NCI-H524 treated with DMSO at 0.1 percent for 48 hours (cell line): ENCODE data around the gene KCNJ3.

ENCODE experiments used
- DNase-seq: peaks from one replicate; lab custom pipeline; 2025; lab: John Stamatoyannopoulos, UW

The KCNJ3 gene

DNA sequence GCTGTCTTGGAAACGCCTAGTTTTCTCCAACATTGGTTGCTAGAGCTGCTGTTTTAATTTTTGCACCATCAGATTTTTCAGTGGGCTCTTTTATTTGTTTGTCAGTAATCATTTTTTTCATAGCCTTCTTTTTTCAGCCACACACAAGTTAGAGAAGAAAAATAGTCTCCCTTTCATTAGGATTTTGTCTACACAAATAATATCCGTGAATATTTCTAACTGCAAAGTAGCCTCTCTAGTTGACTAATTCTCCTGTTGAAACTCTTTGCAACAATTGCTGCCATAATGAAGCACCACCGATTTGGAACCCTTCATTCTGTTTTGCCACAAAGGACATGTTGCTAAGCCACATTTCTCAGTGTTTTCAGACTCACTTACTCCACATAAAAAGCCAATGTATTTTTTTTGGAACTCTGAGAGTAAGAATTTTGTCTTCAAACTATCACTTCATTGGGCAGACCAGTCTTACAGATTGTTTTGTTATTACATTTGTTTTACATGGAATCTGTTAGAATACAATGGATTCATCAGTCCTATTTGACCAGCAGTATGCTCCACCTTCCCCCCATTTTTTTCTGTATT lies 9.6 kb downstream of the KCNJ3 start:
- DNase-seq, result no peak

DNA sequence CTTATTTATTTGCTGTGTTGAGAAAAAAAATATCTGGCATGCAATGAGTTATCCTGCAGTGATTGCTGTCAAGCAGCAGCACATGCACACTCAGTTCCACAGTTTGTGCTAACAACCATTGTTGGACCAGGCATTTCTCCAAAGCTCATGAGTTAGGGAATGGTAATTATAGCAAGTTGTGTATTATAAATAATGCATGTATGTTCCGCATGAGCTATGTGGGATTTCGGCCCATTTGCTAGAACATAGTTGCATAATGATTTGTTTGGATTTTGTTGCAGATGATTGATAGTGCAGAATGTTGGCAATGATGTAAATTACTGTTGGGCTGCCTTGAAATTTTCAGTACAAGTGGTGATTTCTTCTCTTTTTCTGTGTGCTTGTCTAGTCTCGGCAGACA lies 10.7 kb downstream of the KCNJ3 start:
- peak; percentile 40 for DNase-seq

DNA sequence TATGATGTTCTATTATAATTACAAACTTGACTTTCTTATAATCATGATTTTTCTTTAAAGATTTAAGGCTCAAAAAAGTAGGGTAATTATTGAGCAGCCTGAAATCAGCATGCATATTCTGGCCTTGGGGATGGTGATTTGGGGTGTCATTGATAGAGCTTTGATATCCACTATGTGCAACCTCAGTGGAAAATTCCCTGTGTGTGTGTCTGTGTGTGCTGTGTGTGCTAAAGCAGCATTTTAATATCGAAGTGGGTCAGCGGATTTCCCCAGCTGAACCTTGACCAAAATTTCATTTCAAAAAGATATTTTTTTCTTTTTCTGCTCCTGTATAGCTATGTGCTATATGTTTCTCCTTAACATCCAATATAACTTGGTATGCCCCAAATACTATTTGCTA lies 11.6 kb downstream of the KCNJ3 start:
- DNase-seq, result no peak

DNA sequence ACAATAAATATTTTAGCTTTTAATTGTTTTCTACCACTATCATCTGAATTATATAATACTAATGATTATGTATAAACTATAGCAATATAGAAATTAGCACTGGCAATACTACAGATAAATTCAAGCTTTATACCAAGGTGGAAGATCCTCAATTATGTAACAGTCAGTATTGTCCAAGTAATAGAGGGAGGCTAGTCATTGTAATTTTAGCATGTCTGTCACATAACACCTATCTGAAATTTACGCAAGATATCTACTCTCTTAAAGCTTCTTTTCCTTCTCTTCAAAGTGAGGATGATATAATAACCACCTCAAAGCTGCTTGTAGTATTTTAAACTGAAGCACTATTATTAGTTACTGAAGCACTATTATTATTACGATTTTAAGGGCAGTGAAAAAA lies 12.2 kb downstream of the KCNJ3 start:
- no peak for DNase-seq

DNA sequence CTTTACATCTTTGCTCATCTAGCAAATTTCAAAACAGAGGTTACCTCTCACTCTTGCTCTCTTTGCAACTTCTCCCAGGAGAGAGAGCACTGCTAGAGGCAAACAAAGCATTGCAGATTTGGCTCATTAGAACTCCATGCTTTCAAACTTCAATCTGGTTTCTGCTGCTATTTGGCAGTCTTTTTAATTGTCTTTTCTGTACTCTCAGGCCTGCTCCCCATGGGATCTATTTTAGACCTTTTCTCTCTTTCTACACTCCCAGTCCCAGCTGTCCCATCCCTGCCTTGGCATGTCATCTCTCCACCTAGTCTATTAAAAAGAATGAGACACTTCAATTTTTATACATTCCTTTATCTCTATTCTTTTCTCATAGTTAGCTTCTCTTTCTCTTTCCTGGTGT lies 15.2 kb downstream of the KCNJ3 start:
- DNase-seq, result no peak

DNA sequence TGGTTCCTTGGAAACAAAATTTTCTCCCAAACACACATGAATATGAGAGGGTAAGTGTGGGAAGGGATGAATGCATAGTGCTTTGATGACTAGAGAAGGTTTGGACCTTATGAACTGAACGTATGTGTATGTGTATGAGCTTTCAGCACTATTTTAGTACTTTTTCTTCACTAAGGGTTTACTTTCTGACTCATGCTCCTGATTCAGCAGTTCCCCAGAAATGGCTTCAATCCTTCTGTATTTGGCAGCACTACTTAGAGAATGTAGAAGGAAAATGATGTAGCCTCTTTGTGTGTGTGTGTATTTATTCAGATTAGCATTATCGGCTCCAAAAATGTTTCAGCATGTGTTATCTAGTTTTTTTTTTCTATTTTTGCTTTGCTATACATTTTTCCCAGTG lies 22.2 kb downstream of the KCNJ3 start:
- DNase-seq, result no peak

DNA sequence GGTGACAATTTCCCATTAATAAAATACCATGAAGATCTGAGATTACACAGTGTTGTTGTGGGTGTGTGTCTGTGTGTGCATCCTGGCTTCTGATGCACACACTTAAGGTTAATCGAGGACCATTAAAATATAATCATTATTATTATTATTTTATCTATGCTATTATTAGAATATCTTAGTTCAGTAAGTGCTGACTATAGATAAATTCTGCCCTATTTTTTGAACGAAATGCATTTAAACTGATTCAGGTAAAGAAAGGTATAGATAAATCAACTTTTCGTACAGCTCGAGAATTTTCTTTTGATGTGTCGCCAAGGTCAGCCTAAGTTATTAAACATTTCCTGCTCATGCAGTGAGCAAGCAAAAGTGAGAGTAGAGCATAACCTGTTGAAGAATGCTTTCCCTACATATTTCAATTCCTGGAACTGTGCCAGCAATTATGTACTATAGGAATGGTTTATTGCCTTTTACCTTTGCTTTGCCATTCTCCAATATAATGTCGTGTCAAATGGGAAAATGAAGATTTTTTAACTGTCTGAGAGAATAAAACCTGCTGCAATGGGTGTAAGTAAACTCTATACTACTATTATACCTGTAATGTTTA lies 25.8 kb downstream of the KCNJ3 start:
- DNase-seq, result no peak

DNA sequence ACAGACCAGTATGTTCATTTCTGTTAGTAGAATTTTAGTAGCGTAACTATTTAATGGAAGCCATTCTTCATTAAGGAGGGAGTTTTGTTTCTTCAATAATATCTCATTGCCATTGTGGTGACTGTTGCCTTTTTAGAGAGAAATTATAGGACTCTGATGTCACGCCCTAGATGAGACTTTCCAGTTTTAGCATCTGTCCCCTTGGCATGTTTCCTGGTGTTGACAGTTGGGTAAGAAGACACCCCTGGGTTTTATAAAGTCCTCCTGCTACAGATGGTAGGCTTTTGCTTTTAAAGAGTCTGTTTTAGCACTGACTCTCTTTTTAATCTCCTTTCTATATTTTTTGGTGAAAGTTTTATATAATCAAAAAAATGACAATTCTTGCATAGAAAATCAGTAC lies 41.9 kb downstream of the KCNJ3 start:
- DNase-seq, result peak; percentile 93

DNA sequence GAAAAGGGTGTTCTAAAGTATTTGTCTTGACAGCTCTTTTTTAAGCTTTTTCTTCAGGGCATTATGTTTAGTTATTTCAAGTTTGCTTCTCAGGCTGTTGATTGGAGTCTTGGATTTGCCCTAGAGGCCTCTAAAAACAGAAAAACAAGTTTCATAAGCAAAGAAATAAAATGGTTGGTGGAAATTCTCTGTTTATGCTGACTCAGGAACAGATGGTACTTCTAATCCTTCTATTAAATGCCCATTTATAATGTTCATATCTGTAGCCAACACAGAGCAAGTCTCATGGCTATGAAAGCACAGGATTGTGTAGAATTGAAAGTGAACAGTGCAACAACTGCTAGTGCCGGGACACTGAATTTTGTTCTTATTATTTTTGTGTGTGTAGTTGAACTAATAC lies 60.4 kb downstream of the KCNJ3 start:
- DNase-seq, result peak; percentile 47

DNA sequence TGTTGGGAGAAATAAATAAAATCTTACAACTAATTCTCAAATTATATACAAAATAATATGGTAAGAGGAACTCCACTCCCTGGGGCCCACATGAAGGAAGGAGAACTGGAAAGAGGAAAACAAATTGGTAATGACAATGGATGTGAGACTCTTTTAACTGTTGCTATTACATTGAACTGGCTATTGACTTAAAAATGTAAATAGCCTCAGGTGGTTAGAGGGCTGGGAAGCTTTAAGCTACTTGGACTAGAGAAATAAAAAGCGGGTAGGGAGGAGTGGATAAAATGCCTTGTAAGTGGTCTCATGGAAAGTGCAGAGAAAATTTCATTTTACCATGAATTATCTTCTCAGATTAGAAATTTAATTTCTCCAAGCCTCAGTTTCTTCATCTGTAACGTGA lies 64.1 kb downstream of the KCNJ3 start:
- no peak for DNase-seq

DNA sequence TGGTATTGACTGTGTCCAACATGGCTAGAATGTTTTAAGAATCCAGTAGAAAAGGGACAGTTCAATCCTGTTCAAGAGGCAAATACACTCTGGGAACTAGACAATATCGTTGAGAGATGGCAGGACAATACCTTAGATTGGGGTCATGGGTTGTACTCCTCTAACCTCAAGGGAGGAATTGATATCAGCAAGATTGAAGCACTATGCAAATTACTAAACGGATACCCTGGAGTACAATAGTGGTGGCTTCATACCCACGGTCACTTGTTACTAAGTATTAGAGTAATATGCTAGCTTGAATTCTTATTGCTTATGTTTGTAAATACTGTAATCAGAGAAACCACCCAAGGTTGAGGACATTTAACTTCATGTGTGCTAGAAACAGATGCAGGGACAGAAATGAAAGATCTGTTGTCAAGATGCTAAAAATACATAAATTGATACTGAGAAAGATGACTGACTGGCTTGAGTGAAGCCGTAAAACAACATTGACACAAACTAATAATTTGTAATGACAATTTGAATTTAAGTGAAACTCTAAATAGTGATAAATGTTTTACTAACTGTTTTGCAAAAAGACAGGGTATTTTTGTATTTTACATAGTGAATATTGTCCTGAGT lies 73.3 kb downstream of the KCNJ3 start:
- no peak for DNase-seq

DNA sequence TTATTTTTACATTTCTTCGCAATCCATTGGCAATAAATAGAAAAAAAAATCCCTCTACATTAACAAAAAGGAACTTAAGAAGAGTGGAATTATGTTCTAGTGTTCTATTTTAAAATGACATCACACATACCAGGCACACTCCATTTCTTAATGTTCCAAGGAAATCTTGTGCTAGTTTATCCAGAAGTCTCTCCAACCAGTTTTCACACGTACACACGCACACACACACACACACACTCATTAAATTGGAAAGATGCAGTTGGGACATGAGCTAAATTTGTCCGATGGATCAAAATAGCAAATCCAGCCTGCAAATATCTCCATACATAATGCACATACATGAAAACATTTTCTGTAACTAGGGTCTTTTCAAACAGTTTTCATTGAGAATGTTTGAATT lies 78.3 kb downstream of the KCNJ3 start:
- no peak for DNase-seq

DNA sequence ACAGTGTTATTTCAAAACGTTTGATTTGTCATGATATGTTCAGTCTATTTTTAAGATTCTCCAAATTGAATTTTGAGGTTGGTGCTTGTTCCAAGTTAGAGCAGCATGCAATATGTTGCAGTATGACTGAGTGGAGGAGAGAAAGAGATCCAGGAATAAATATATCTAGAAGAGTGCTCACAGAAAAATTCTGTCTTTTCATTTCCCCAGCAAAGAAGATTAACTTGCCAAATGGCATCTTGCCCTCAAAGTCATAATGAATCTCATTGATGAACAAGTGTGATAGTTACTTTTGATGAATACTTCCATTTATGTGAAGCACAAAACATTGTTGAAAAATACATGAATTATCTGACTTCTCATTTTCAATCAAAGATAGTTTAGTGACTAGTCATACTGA lies 95.9 kb downstream of the KCNJ3 start:
- no peak for DNase-seq

DNA sequence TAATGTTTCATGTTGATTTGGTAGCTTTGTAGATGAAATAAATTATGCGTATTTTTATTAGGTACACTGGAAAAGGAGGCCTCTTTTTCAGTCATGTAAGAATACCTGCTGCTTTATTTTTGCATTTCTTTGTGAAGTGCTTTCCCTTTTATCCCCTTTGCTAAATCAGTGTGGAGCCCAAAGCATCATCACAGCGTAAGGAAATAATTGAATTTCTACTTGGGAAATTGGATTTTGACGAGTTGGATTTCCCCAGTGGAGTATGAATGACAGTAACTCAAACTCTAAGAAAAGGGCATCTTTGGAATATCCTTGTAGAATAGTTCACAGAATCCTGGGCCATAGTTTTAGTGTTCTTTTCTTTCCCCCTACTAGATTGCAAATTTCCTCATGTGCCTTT lies 97.2 kb downstream of the KCNJ3 start:
- no peak for DNase-seq

DNA sequence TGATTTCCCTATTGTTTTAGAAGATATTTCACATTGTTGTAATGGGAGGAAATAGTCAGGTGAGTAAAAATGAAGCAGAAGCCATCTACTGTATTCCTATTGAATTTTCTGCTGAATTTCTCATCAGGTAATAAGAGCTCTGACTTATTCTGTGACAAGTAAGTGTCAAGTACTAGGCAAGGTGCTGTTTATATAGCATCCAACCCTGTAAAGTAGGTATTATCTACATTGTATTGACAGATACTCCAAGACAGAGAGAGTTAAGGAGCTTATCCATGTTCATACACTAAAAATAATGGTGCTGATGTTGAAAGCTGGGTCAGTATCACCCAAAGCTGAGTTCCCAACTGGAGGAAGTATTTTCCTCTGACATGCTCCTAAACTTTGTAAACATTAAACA lies 106.0 kb downstream of the KCNJ3 start:
- no peak for DNase-seq

DNA sequence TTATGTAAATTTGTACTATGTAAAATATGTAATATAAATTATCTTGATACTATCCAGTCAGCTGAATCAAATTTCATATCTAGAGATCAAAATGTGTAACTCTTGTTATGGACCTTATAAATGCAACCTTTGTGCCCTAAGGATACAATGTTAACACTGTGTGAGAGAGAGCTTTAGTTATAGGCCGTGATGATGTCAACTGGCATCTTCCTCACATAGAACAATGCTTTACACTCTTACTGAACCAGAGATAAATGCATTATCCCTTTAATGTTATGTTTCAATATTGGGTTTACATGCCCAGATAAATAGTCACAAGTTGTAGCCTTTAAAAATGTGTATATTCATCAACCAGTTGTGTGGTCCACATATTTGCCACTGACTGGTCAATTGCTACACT lies 115.1 kb downstream of the KCNJ3 start:
- DNase-seq, result no peak

DNA sequence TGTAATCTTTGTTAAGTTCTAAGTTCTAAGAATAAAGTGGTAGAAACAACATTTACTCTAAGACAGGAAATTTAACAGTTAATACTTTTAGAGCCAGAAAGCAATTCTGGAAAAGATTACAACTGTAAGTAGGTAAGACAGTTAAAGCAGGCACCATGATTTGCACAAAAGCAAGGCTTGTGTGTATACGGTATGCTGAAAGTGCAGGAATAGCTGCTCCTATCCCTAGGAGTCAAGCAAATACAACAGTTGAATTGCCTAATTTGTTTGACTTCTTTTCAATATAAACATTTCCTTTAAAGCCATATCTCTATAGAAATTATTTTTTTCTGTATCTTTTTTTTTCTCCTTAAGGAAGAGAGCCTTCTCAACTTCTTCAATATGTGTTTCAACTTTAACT lies 116.4 kb downstream of the KCNJ3 start:
- DNase-seq, result no peak

DNA sequence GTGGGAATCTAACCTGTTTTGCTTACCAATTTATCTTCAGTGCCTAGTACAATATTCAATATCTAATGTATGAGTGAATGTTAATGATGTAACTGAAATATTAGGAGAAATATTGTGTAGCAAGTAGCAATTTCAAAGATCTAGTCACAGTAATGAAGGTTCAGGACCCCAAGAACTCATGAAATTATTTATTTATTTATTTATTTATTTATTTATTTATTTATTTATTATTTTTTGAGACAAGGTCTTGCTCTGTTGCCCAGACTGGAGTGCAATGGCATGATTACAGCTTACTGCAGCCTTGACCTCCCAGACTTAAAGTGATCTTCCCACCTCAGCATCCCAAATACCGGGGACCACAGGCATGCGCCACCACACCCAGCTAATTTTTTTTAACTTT lies 126.9 kb downstream of the KCNJ3 start:
- DNase-seq, result no peak

DNA sequence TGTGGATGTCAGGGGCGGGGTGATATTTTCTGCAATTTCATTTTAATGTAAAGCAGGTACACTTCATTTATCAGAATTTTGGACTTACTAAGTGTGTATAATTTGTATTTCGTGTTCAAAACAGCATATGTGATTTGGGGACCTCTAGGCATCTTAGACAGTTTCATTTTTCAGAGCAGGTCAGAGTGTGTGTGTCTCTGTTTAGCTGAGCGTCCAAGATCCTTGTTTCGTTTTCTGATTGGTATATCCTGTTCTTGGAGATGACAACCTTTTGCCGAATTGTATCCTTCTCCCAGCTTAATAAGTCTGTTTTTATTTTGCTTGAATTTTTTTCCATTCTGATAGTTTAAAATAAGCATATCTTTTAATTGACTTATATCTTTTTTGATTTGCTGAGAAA lies 128.3 kb downstream of the KCNJ3 start:
- no peak for DNase-seq

DNA sequence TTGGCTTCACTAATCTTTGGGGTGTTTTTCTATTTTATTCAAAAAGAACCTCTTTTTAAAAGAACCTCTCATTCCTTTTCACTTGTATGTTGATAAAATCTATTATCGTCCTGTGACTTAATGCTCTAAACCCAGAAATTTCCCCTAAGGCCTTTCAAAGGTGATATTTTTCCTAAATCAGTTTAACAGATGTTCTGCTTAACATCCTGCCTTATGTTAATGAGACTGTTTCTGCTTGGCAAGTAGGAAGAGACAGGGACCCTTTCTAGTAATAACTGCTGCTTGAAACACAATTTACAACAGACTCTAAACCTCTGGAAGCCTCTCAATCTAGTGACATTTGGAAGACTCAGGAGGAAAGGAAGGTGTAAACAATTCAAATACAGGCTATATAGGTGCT lies 128.8 kb downstream of the KCNJ3 start:
- peak; percentile 24 for DNase-seq

DNA sequence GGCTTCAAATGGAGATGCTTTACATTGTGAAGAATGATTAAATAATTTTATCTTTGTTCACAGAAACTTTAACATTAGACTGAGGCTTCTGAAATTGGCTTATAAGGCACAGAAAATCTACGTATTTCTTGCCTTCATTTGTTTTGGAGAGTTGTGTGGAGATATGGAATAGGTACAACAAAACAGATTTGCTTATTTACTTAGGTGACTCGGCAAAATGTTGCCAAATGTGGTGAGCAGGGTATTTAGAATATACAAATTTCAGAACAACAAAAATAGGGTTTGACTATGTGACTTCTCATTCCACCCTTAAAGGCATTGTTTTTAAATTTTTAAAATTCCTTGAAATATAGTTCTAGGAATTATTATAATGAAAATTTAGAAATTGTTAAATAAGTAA lies 134.2 kb downstream of the KCNJ3 start:
- no peak for DNase-seq

DNA sequence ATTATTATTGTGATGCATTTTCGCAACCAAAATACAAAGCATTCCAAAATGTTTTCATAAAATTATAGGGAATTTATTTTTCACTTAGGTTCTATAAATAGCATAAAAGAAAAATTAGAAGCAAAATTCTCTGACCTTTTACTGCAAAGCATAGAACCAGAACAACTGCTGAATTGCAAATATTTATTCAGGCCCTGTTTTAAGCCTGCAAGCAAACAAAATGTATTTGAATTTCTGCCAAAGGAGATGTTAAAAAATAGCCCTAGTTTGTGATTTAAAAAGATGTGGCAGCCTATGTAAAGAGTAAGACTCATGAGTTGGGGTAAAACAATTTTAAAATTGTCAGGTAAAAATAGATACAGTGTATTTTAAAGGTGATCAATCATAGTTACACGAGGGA lies 138.1 kb downstream of the KCNJ3 start:
- no peak for DNase-seq

DNA sequence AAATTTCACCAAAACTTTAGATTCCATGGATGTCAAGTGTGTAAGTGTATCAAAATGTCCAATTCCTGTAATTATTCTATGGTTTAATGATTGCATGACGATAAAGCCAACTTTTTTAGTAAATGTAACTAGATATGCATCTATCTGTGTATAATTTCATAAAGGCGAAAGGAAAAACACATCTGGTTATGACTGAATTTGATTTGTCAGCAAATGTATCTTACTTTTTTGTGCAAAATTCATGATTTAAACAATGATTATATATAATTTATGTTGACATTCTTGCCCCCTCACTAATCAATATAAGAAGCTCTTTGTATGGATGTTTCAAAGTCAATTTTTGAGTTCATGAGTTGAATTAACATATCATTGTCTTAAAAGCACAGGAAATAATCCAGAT lies 138.5 kb downstream of the KCNJ3 start:
- DNase-seq, result no peak

DNA sequence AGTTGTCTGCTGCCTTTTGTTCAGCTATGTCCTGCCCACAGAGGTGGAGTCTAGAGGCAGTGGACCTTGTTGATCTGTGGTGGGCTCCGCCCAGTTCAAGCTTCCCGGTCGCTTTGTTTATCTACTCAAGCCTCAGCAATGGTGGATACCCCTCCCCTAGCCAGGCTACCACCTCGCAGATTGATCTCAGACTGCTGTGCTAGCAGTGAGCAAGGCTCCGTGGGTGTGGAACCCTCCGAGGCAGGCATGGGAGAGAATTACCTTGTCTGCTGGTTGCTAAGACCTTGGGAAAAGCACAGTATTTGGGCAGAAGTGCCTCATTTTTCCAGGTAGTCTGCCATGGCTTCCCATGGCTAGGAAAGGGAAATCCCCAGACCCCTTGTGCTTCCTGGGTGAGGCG lies 146.0 kb downstream of the KCNJ3 start:
- DNase-seq, result no peak
